Jurkat, Clone E6-1 (cell line): ENCODE results near the gene KRTAP10-4.
"Not testable (repeated sequence)": the region's sequence is repeated elsewhere in the genome, so short reads cannot be mapped to it uniquely, and the experiment has no call there.

Experiments used
- DNase-seq: peaks from one replicate; pipeline ENCODE4 v3.0.0-alpha.2; 2011; ENCODE audit warnings: low read depth, low spot score
- H3K4me3 ChIP-seq: 2 replicates; pipeline ENCODE4 v1.5.1; 2011; ENCODE audit warnings: mild to moderate bottlenecking, low read length, control low read depth, moderate library complexity

KRTAP10-4 gene

GRCh38 chr21:44606495-44606894, 33.0 kb downstream of the KRTAP10-4 start:
- no peak for DNase-seq
- no peak overlapping the region for H3K4me3 ChIP-seq

GRCh38 chr21:44609193-44609592, 35.7 kb downstream of the KRTAP10-4 start:
- no peak overlapping the region for H3K4me3 ChIP-seq
- no peak for DNase-seq

- not testable (repeated sequence) for DNase-seq, H3K4me3 ChIP-seq
These were observed 36.8 kb downstream of the KRTAP10-4 start for GRCh38 chr21:44610157-44610843.

GRCh38 chr21:44611551-44611950, 38.0 kb downstream of the KRTAP10-4 start:
- DNase-seq = no peak
- no peak overlapping the region for H3K4me3 ChIP-seq

- no peak within 1 kb of the TSS for H3K4me3 ChIP-seq
These were observed 38.5 kb downstream of the KRTAP10-4 start, which contains the start of gene KRTAP10-8 for GRCh38 chr21:44612029-44612486. Gene KRTAP10-8, plus strand, starts transcription at chr21:44612079. Its CDS starts 22 bp downstream, at chr21:44612101.

GRCh38 chr21:44612669-44613229, 39.2 kb downstream of the KRTAP10-4 start:
- no peak for DNase-seq
- H3K4me3 ChIP-seq = no peak overlapping the region

More at GRCh38 chr21:44612029-44612486, 38.5 kb downstream of the KRTAP10-4 start, which contains the start of gene KRTAP10-8:
- no peak for DNase-seq

- DNase-seq = no peak
- H3K4me3 ChIP-seq = no peak overlapping the region
These were observed 40.0 kb downstream of the KRTAP10-4 start for GRCh38 chr21:44613386-44614155.

- no peak for DNase-seq
- no peak overlapping the region for H3K4me3 ChIP-seq
These were observed 40.7 kb downstream of the KRTAP10-4 start for GRCh38 chr21:44614161-44614631.

- no peak overlapping the region for H3K4me3 ChIP-seq
- DNase-seq = no peak
These were observed 41.4 kb downstream of the KRTAP10-4 start for GRCh38 chr21:44614961-44615391.

- no peak for DNase-seq
- no peak overlapping the region for H3K4me3 ChIP-seq
These were observed 41.9 kb downstream of the KRTAP10-4 start for GRCh38 chr21:44615466-44615865.

GRCh38 chr21:44615911-44616590, 42.5 kb downstream of the KRTAP10-4 start:
- H3K4me3 ChIP-seq = no peak overlapping the region
- DNase-seq = no peak

- no peak for DNase-seq
- H3K4me3 ChIP-seq = no peak overlapping the region
These were observed 43.0 kb downstream of the KRTAP10-4 start for GRCh38 chr21:44616591-44616926.

GRCh38 chr21:44617071-44617501, 43.6 kb downstream of the KRTAP10-4 start:
- H3K4me3 ChIP-seq = no peak overlapping the region
- no peak for DNase-seq

- H3K4me3 ChIP-seq = no peak overlapping the region
- DNase-seq = no peak
These were observed 45.0 kb downstream of the KRTAP10-4 start for GRCh38 chr21:44618504-44618903.

- DNase-seq = peak; percentile 25
- H3K4me3 ChIP-seq = no peak overlapping the region
These were observed 45.4 kb downstream of the KRTAP10-4 start for GRCh38 chr21:44618909-44619308.

- no peak overlapping the region for H3K4me3 ChIP-seq
- no peak for DNase-seq
These were observed 46.4 kb downstream of the KRTAP10-4 start for GRCh38 chr21:44619886-44620285.

GRCh38 chr21:44623575-44623974, 50.0 kb downstream of the KRTAP10-4 start:
- no peak for DNase-seq
- H3K4me3 ChIP-seq = no peak overlapping the region
